Neural progenitor cell (in vitro differentiated cells): ENCODE results near the gene PKD1L1.

ENCODE experiments used
- CTCF ChIP-seq: fragments of 200-600 bp; sonication (generic); IDR thresholded peaks from 2 replicates; pipeline ENCODE4 v1.5.1; 2017; ENCODE audit warnings: antibody characterized with exemption, mild to moderate bottlenecking
- EZH2 ChIP-seq: fragments of 200-600 bp; sonication (generic); IDR thresholded peaks from 2 replicates; pipeline ENCODE4 v1.6.1; 2017; ENCODE audit warnings: antibody characterized with exemption, mild to moderate bottlenecking, moderate library complexity
- EZH2phosphoT487 ChIP-seq: fragments of 200-600 bp; sonication (generic); IDR thresholded peaks from 2 replicates; pipeline ENCODE4 v1.6.1; 2017; ENCODE audit warnings: antibody characterized with exemption

GRCh38 chr7:47896809-47897423 is 51.4 kb downstream of the PKD1L1 start:
- no peak for TF ChIP-seq CTCF
- TF ChIP-seq EZH2phosphoT487 = no peak
- TF ChIP-seq EZH2 = no peak
